ENCODE data around the gene IFNA1.

GRCh38 chr9:21432672-21433425 is 7.4 kb upstream of the IFNA1 start:
- TF ChIP-seq CTCF (IDR thresholded peaks at IDR 0.05; ENCODE audit: poor library complexity, severe bottlenecking) = no peak
- no peak for TF ChIP-seq POLR2AphosphoS5 (IDR thresholded peaks at IDR 0.05)
- TF ChIP-seq RAD21 (conservative IDR thresholded peaks at IDR 0.05) = no peak
- TF ChIP-seq SMC3 (conservative IDR thresholded peaks at IDR 0.05; ENCODE audit: poor library complexity) = no peak
- no peak for TF ChIP-seq REST (IDR thresholded peaks at IDR 0.05; ENCODE audit: borderline replicate concordance)

Measured in neural cell (in vitro differentiated cells).